HCT116 (cell line): ENCODE measurements around the gene TMEM151A. TPM values are rescaled to one million over a fixed set of nuclear protein-coding genes. Genes with fewer than 3 reads are reported as not detected.

Source experiments
- ATAC-seq: fragments of 200-7000 bp; cut with Tn5 transposase; 2 replicates; pipeline ENCODE4 v1.9.1; 2020; ENCODE audit warnings: mild to moderate bottlenecking, moderate library complexity
- BruUV-seq: library from RNA; stranded (reverse); fragments of 400-500 nt; replicated peaks from 2 replicates; lab custom pipeline; 2021; lab: Mats Ljungman, UMichigan
- CTCF ChIA-PET: fragments of 300-600 bp; sonication (Branson Sonifier 250); formaldehyde crosslinking; loops from one replicate; lab custom pipeline; 2021; ENCODE audit warnings: antibody characterized with exemption; lab: Charles Lee
- POLR2A ChIA-PET: fragments of 300-600, 350-600 bp; sonication (Branson Sonifier 250); formaldehyde crosslinking; loops from one replicate; lab custom pipeline; 2021; ENCODE audit warnings: antibody characterized with exemption; lab: Charles Lee
- RAD21 ChIA-PET, 2 experiments: fragments of 300-600 bp; sonication (Branson Sonifier 250); formaldehyde crosslinking; loops; one replicate each; lab custom pipeline; 2023; ENCODE audit warnings: low total read pairs in 2 of 2; ENCODE audit not compliant: uncharacterized antibody in 2 of 2, unreplicated experiment in 2 of 2, low non-redundant PET in 1 of 2; lab: Charles Lee
- DNase-seq: peaks from one replicate; pipeline ENCODE4 v3.0.0-alpha.2; 2010; ENCODE audit warnings: low read depth, low spot score
- H2AFZ ChIP-seq: fragments of 200-600 bp; shearing (Covaris generic), sonication (generic); 2 replicates; pipeline ENCODE4 v1.6.1; 2017; ENCODE audit warnings: low read depth, mixed run types, mixed read lengths, antibody characterized with exemption, low read length; ENCODE audit not compliant: poor library complexity, severe bottlenecking
- H3K27ac ChIP-seq: 2 replicates; pipeline ENCODE4 v1.5.1; 2012; ENCODE audit warnings: low read depth, low read length
- H3K27me3 ChIP-seq: fragments of 200-600 bp; sonication (generic); 2 replicates; pipeline ENCODE4 v1.6.1; 2016; ENCODE audit warnings: mixed run types, low read length, mixed read lengths; ENCODE audit not compliant: insufficient read depth
- H3K36me3 ChIP-seq, 2 experiments: fragments of 200-500 bp in 1 of 2; fragments of 200-600 bp in 1 of 2; sonication (Bioruptor generic) in 1 of 2; sonication (generic) in 1 of 2; 2 replicates each; pipeline versions ENCODE4 v1.5.1 to v1.6.1; 2014 to 2016; ENCODE audit warnings: low read length in 2 of 2, inconsistent platforms in 1 of 2, mixed read lengths in 1 of 2, mixed run types in 1 of 2; ENCODE audit not compliant: insufficient read depth in 2 of 2, control insufficient read depth in 1 of 2
- H3K4me1 ChIP-seq, 2 experiments: fragments of 200-600 bp in 1 of 2; sonication (generic) in 1 of 2; 2 replicates each; pipeline versions ENCODE4 v1.5.1 to v1.6.1; 2012 to 2017; ENCODE audit warnings: low read length in 2 of 2, inconsistent platforms in 1 of 2, mild to moderate bottlenecking in 1 of 2, mixed read lengths in 1 of 2, mixed run types in 1 of 2, moderate library complexity in 1 of 2; ENCODE audit not compliant: insufficient read depth in 2 of 2, control insufficient read depth in 1 of 2
- H3K4me2 ChIP-seq: fragments of 200-600 bp; sonication (generic); 2 replicates; pipeline ENCODE4 v1.6.1; 2017; ENCODE audit warnings: mixed run types, low read length, mixed read lengths
- H3K4me3 ChIP-seq, 2 experiments: fragments of 200-600 bp in 1 of 2; sonication (generic) in 1 of 2; replicated peaks in 1 of 2; 2 replicates each; pipeline ENCODE4 v1.5.1; 2011 to 2016; ENCODE audit warnings: low read length in 2 of 2, control low read depth in 1 of 2, low read depth in 1 of 2, mild to moderate bottlenecking in 1 of 2, mixed read lengths in 1 of 2, mixed run types in 1 of 2
- H3K79me2 ChIP-seq: fragments of 200-600 bp; sonication (generic); 2 replicates; pipeline ENCODE4 v1.6.1; 2017; ENCODE audit warnings: mild to moderate bottlenecking, mixed run types, low read length, moderate library complexity, mixed read lengths; ENCODE audit not compliant: insufficient read depth
- H3K9ac ChIP-seq: fragments of 200-600 bp; sonication (generic); 2 replicates; pipeline ENCODE4 v1.6.1; 2016; ENCODE audit warnings: low read length, mixed read lengths
- H3K9me2 ChIP-seq: fragments of 200-600 bp; sonication (generic), shearing (Covaris generic); 2 replicates; pipeline ENCODE4 v1.6.1; 2017; ENCODE audit warnings: mixed run types, mild to moderate bottlenecking, moderate library complexity; ENCODE audit not compliant: insufficient read depth
- H3K9me3 ChIP-seq, 2 experiments: fragments of 200-500 bp in 1 of 2; fragments of 200-600 bp in 1 of 2; sonication (Bioruptor generic) in 1 of 2; sonication (generic) in 1 of 2; 2 replicates each; pipeline ENCODE4 v1.6.1; 2014 to 2017; ENCODE audit warnings: low read length in 2 of 2, mixed read lengths in 2 of 2, inconsistent platforms in 1 of 2, low read depth in 1 of 2, mild to moderate bottlenecking in 1 of 2, mixed run types in 1 of 2, moderate library complexity in 1 of 2; ENCODE audit not compliant: control insufficient read depth in 1 of 2, insufficient read depth in 1 of 2
- H4K20me1 ChIP-seq: fragments of 200-600 bp; sonication (generic), shearing (Covaris generic); 2 replicates; pipeline ENCODE4 v1.6.1; 2017; ENCODE audit warnings: mixed run types, mild to moderate bottlenecking, moderate library complexity; ENCODE audit not compliant: insufficient read depth
- CEBPB ChIP-seq: IDR thresholded peaks from 2 replicates; pipeline ENCODE4 v1.6.1; 2012; ENCODE audit warnings: low read depth
- EZH2 ChIP-seq: fragments of 200-600 bp; sonication (generic); IDR thresholded peaks from 2 replicates; pipeline ENCODE4 v1.6.1; 2017; ENCODE audit warnings: antibody characterized with exemption, mixed run types
- EZH2phosphoT487 ChIP-seq: fragments of 200-600 bp; IDR thresholded peaks from 2 replicates; pipeline ENCODE4 v1.6.1; 2018; ENCODE audit warnings: antibody characterized with exemption, borderline replicate concordance
- SIN3A ChIP-seq: IDR thresholded peaks from 2 replicates; pipeline ENCODE4 v1.6.1; 2012; ENCODE audit warnings: low read depth
- SP1 ChIP-seq: IDR thresholded peaks from 2 replicates; pipeline ENCODE4 v1.6.1; 2012; ENCODE audit warnings: low read depth
- TCF7L2 ChIP-seq: IDR thresholded peaks from 2 replicates; pipeline ENCODE4 v1.7.0; 2011; ENCODE audit warnings: borderline replicate concordance, inconsistent platforms; ENCODE audit not compliant: insufficient read depth, insufficient read length; ENCODE audit errors: extremely low read depth
- YY1 ChIP-seq: IDR thresholded peaks from 2 replicates; pipeline ENCODE4 v1.6.1; 2011; ENCODE audit warnings: low read length, low read depth, moderate library complexity, mild to moderate bottlenecking; ENCODE audit not compliant: insufficient replicate concordance; ENCODE audit errors: extremely low read depth
- intact Hi-C: fragments of 100-400 bp; cut with micrococcal nuclease; formaldehyde crosslinking; loops from 2 replicates; pipeline ENCODE4 v1.10.0; 2022
- total RNA-seq: library from RNA; stranded (reverse); gene quantifications from one replicate; pipeline ENCODE4 v1.2.1, GENCODE V29; 2021; ENCODE audit not compliant: unreplicated experiment
- TF ChIP-seq, protein P1 (sequence below): IDR thresholded peaks from 2 replicates; pipeline ENCODE4 v1.6.1; 2011; ENCODE audit warnings: mild to moderate bottlenecking, low read length, moderate library complexity; ENCODE audit not compliant: insufficient replicate concordance; ENCODE audit errors: extremely low read depth
- TF ChIP-seq, protein P2 (sequence below), 3 experiments: fragments of 200-600 bp in 1 of 3; sonication (generic) in 1 of 3; IDR thresholded peaks in 2 of 3; conservative IDR thresholded peaks in 1 of 3; 2 replicates each; pipeline ENCODE4 v1.5.1; 2012 to 2017; ENCODE audit warnings: low read depth in 2 of 3, low read length in 2 of 3, antibody characterized with exemption in 1 of 3, borderline replicate concordance in 1 of 3, control low read depth in 1 of 3, mild to moderate bottlenecking in 1 of 3, mixed read lengths in 1 of 3, mixed run types in 1 of 3, moderate library complexity in 1 of 3; ENCODE audit not compliant: insufficient read depth in 1 of 3

Gene TMEM151A
- total RNA-seq, 1 experiment from 2014 or later: 5.9 TPM

DNA sequence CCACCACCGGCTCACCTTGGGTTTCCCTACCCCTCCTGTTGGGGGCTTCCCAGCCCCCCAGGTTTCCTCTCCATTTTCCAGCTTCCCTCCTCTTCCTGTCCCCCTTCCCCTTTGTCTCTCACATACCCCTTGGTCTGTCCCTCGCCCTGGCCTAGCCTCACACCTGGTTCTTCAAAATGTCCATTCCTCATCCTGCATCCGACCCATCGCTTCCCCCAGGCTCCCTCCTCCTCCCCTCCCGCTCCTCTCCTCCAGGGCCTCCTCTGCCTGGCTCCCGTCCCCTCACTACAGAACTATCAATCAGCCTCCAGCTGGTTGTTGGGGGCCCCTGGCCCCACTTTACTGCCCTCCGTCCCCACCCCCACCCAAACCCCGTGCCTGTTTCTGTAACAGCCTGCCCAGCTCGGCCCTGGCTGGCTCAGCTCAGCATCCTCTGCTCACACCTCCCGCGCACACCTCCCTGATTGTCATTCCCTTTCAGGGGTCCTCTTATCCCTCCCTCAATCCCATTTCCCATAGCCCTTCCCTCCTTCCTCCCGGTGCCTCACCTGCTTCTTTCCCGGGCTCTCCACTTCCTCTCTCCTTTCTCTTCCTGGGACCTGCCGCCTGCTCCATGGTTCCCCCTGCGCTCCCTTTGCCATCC, 12.5 kb upstream of the TMEM151A start:
- TF ChIP-seq, protein P1, sequence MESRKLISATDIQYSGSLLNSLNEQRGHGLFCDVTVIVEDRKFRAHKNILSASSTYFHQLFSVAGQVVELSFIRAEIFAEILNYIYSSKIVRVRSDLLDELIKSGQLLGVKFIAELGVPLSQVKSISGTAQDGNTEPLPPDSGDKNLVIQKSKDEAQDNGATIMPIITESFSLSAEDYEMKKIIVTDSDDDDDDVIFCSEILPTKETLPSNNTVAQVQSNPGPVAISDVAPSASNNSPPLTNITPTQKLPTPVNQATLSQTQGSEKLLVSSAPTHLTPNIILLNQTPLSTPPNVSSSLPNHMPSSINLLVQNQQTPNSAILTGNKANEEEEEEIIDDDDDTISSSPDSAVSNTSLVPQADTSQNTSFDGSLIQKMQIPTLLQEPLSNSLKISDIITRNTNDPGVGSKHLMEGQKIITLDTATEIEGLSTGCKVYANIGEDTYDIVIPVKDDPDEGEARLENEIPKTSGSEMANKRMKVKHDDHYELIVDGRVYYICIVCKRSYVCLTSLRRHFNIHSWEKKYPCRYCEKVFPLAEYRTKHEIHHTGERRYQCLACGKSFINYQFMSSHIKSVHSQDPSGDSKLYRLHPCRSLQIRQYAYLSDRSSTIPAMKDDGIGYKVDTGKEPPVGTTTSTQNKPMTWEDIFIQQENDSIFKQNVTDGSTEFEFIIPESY: no peak
- no peak for TF ChIP-seq TCF7L2
- no peak for TF ChIP-seq YY1
- TF ChIP-seq EZH2: no peak
- TF ChIP-seq CEBPB: no peak
- no peak for TF ChIP-seq SP1
- Histone ChIP-seq H3K27me3 (no peaks in the 10 kb centered on the region), H3K9ac (no peak overlapping the region), H3K9me3 (no peaks in the 10 kb centered on the region), H3K36me3 (peaks cover 0 to 3% of the 10 kb centered on the region in 2 experiments; a peak in 3 of 4 replicates), H3K27ac (no peak overlapping the region), H3K4me3 (no peak overlapping the region), H3K4me1 (peaks cover 0 to 26% of the 10 kb centered on the region in 2 experiments; a peak in 2 of 4 replicates), H3K4me2 (no peak overlapping the region), H3K9me2 (no peaks in the 10 kb centered on the region), H3K79me2 (no peaks in the 10 kb centered on the region), H2AFZ (no peak overlapping the region), H4K20me1 (no peaks in the 10 kb centered on the region)
- ChIA-PET CTCF (no interaction called here), POLR2A (no interaction called here), RAD21 (no interaction called here)
- intact Hi-C loops: no loop called here
- BruUV-seq: no TSS peak
- ATAC-seq: no peak
- DNase-seq: no peak

DNA sequence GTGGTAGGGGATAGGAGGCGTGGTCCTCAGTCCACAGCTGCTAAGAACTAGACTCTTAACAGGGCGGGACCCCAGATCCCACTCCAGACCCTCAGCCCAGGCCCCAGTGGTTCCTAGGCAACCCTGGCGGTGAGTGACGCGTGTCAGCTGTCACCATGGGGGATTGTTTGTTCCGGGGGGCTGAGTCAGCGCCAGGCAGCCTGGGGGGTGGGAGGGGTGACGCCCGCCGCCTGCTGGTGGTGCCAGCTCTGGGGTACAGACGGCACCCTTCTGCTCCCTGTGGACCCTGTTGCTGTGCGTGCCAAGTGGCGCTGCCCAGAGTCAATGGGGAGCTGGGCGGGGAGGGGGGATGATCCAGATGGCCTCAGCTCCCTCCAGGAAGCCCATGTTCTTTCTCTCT, 11.3 kb upstream of the TMEM151A start:
- CTCF ChIA-PET: no interaction called here
- DNase-seq: no peak
- intact Hi-C loops: no loop called here

More for the DNA sequence above, 11.3 kb upstream of the TMEM151A start:
- H4K20me1 ChIP-seq: no peaks in the 10 kb centered on the region
- H3K27ac ChIP-seq: no peak overlapping the region
- TF ChIP-seq SIN3A: no peak
- TF ChIP-seq, protein P2, sequence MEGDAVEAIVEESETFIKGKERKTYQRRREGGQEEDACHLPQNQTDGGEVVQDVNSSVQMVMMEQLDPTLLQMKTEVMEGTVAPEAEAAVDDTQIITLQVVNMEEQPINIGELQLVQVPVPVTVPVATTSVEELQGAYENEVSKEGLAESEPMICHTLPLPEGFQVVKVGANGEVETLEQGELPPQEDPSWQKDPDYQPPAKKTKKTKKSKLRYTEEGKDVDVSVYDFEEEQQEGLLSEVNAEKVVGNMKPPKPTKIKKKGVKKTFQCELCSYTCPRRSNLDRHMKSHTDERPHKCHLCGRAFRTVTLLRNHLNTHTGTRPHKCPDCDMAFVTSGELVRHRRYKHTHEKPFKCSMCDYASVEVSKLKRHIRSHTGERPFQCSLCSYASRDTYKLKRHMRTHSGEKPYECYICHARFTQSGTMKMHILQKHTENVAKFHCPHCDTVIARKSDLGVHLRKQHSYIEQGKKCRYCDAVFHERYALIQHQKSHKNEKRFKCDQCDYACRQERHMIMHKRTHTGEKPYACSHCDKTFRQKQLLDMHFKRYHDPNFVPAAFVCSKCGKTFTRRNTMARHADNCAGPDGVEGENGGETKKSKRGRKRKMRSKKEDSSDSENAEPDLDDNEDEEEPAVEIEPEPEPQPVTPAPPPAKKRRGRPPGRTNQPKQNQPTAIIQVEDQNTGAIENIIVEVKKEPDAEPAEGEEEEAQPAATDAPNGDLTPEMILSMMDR (IDR thresholded peaks at IDR 0.05 in 2 of 3, conservative IDR thresholded peaks at IDR 0.05 in 1 of 3; ENCODE audit: borderline replicate concordance in 1 of 3, insufficient read depth in 1 of 3, low read depth in 2 of 3, low read length in 2 of 3): no peak
- no peak for TF ChIP-seq EZH2phosphoT487
- H3K9ac ChIP-seq: no peak overlapping the region
- no peak for ATAC-seq
- RAD21 ChIA-PET: no interaction called here
- peaks cover 0 to 26% of the 10 kb centered on the region in 2 experiments; a peak in 2 of 4 replicates for H3K4me1 ChIP-seq
- no peaks in the 10 kb centered on the region for H3K9me2 ChIP-seq
- BruUV-seq: no TSS peak
- H2AFZ ChIP-seq: no peak overlapping the region
- no peak overlapping the region for H3K4me3 ChIP-seq
- no peaks in the 10 kb centered on the region for H3K9me3 ChIP-seq
- POLR2A ChIA-PET: interaction anchor here (1.4 kb wide), 1 partner anchor 9 kb away, joined by 5 read pairs; the partner anchor contains the start of gene YIF1A
- no peaks in the 10 kb centered on the region for H3K27me3 ChIP-seq
- H3K36me3 ChIP-seq: no peaks in the 10 kb centered on the region; a peak in 1 of 4 replicates
- no peaks in the 10 kb centered on the region for H3K79me2 ChIP-seq
- no peak overlapping the region for H3K4me2 ChIP-seq
